Activated B cell treated with CpG ODN at 0.5 μM for 24 hours (primary cell): Measurements from ENCODE around the gene ACAN. TPM values are rescaled to one million over a fixed set of nuclear protein-coding genes. Genes with fewer than 3 reads are reported as not detected.

Source experiments
- ATAC-seq: fragments of 200-7000 bp; cut with Tn5 transposase; one replicate; pipeline ENCODE4 v1.10.0; 2021; ENCODE audit warnings: low read depth, mild to moderate bottlenecking, moderate library complexity
- CTCF ChIA-PET: fragments of 350-600 bp; sonication (Branson Sonifier 250); formaldehyde crosslinking; loops from one replicate; lab custom pipeline; 2021; ENCODE audit warnings: antibody characterized with exemption; lab: Charles Lee
- POLR2A ChIA-PET: fragments of 350-600 bp; sonication (Branson Sonifier 250); formaldehyde crosslinking; loops from one replicate; lab custom pipeline; 2021; ENCODE audit warnings: antibody characterized with exemption; lab: Charles Lee
- DNase-seq: peaks from one replicate; pipeline ENCODE4 v3.0.0; 2022
- H3K27ac Mint-ChIP-seq: one replicate; pipeline ENCODE4 v1.8.0; 2020; ENCODE audit warnings: mixed read lengths
- H3K27me3 Mint-ChIP-seq: one replicate; pipeline ENCODE4 v1.8.0; 2021; ENCODE audit warnings: mixed read lengths
- H3K36me3 Mint-ChIP-seq: one replicate; pipeline ENCODE4 v1.8.0; 2021; ENCODE audit warnings: low read depth, mixed read lengths
- H3K4me1 Mint-ChIP-seq: one replicate; pipeline ENCODE4 v1.8.0; 2021; ENCODE audit warnings: mixed read lengths
- H3K4me3 Mint-ChIP-seq: one replicate; pipeline ENCODE4 v1.8.0; 2020; ENCODE audit warnings: mild to moderate bottlenecking, mixed read lengths
- H3K9me3 Mint-ChIP-seq: one replicate; pipeline ENCODE4 v1.8.0; 2020; ENCODE audit warnings: mixed read lengths
- intact Hi-C: fragments of 100-400 bp; cut with micrococcal nuclease; formaldehyde crosslinking; loops from one replicate; pipeline ENCODE4 v1.15.1; 2024
- total RNA-seq: library from RNA; stranded (reverse); gene quantifications from 2 replicates; pipeline ENCODE4 v1.2.3, GENCODE V29; 2022
- TF ChIP-seq, protein P1 (sequence below): fragments of 200-600 bp; IDR thresholded peaks from one replicate; pipeline ENCODE4 v1.8.0; 2022; ENCODE audit warnings: antibody characterized with exemption, mild to moderate bottlenecking

ACAN gene
- total RNA-seq, 1 donor from 2014 or later: not detected

DNA sequence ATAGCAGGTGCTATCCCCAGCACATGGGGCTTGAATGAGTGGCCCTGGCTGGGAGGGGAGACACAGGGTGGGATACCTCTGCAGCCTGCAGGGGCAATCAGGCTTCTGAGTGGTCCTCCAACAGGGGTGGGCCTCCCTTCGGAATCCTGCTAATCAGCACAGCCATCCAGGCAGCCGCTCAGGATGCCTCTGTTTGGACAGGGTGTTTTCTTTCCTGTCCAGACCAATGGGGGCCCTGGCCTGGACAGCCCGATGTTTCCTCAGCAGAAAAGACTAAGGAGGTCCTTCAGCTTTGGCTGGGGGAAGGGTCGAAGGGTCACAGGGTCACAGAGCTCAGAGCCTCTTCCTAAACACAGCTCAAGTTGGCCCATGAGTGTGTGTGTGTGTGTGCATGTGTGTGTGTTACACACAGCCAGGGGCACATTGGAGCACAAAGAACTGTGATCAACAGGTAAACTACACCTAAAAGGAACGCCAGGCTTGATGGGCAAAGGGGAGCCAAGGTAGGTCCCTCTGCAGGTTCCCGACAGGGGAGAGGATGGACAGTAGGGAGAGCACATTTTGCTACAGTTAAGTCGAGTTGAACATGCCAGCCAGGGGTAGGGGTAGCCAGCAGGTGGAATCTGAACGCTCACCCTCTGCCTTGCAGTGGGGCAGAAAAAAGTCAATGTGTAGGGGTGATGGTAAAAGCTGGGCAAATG lies 93.2 kb downstream of the ACAN start:
- no peaks in the 10 kb centered on the region for H3K36me3 Mint-ChIP-seq

DNA sequence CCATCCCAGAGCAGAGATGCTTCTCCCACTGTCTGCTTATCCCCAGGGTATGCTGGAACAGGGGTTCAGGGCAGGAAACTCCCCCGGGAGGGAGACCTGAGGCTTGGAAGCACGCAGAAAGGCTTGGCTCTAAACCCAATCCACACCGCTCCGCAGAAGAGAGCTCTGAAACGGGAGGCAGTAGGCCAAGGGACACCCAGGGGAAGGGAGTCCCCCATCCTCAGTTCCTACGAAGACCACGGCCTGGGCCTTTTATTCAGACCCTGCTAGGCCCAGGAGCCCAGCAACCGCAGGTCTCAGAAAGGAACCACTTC lies 93.9 kb downstream of the ACAN start:
- Mint-ChIP-seq H3K4me1 (peaks cover 16% of the 10 kb centered on the region), H3K27me3 (peaks cover 6% of the 10 kb centered on the region), H3K4me3 (no peak overlapping the region), H3K36me3 (no peaks in the 10 kb centered on the region), H3K27ac (no peak overlapping the region), H3K9me3 (no peaks in the 10 kb centered on the region)
- DNase-seq (no peak), ATAC-seq (no peak)
- TF ChIP-seq, protein P1, sequence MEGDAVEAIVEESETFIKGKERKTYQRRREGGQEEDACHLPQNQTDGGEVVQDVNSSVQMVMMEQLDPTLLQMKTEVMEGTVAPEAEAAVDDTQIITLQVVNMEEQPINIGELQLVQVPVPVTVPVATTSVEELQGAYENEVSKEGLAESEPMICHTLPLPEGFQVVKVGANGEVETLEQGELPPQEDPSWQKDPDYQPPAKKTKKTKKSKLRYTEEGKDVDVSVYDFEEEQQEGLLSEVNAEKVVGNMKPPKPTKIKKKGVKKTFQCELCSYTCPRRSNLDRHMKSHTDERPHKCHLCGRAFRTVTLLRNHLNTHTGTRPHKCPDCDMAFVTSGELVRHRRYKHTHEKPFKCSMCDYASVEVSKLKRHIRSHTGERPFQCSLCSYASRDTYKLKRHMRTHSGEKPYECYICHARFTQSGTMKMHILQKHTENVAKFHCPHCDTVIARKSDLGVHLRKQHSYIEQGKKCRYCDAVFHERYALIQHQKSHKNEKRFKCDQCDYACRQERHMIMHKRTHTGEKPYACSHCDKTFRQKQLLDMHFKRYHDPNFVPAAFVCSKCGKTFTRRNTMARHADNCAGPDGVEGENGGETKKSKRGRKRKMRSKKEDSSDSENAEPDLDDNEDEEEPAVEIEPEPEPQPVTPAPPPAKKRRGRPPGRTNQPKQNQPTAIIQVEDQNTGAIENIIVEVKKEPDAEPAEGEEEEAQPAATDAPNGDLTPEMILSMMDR: no peak
- CTCF ChIA-PET: interaction anchor here (1.0 kb wide), 1 partner anchor 272 kb away, joined by 4 read pairs; no protein-coding TSS in a partner anchor
- intact Hi-C loops: loop anchor here (5.0 kb wide), 1 partner anchor 430 kb away; the partner anchor contains the start of genes MRPL46 and MRPS11
- POLR2A ChIA-PET: no interaction called here

More for the DNA sequence above, 93.2 kb downstream of the ACAN start:
- CTCF ChIA-PET: interaction anchor here (1.0 kb wide), 1 partner anchor 272 kb away, joined by 4 read pairs; no protein-coding TSS in a partner anchor
- TF ChIP-seq, protein P1: no peak
- peaks cover 6% of the 10 kb centered on the region for H3K27me3 Mint-ChIP-seq
- no peaks in the 10 kb centered on the region for H3K9me3 Mint-ChIP-seq
- intact Hi-C loops: loop anchor here (5.0 kb wide), 1 partner anchor 429 kb away; the partner anchor contains the start of genes MRPL46 and MRPS11
- H3K27ac Mint-ChIP-seq: no peak overlapping the region
- peaks cover 16% of the 10 kb centered on the region for H3K4me1 Mint-ChIP-seq
- DNase-seq (no peak), ATAC-seq (no peak)
- POLR2A ChIA-PET: no interaction called here
- H3K4me3 Mint-ChIP-seq: no peak overlapping the region

DNA sequence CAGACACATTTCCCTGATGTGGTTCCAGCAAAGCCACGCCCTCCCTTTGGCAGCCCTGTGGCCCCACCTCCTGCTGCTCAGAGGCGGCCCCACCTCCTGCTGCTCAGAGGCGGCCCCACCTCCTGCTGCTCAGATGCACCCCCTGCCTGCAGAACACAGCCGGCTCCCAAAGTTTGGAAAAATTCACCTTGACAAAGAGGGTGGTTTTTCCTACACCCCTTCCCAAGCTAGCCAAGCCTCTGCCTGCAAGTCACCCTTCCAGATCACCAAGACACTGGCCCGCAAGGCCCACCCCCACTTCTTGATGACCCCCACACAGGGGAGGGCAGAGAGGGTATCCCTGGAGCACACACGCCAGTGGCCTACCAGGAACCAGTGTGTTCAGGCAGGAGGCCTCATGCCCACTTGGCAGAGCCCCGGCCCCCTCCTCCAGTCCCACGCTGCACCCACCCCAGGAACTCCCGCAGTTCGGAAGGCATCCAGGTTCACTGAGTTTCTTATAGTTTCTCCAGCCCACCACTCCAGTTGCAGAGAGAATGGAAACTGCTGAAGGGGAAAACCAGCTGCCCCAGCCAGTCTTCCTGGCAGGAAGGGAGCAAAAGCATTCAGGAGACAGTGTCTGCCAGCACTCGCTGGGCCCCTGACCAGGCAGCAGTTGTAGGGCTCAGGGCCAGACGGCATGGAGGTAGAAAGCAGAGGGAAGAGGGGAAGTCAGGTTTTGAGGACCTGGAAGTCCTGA lies 94.4 kb downstream of the ACAN start:
- H3K4me3 Mint-ChIP-seq: no peak overlapping the region
- no peak overlapping the region for H3K27ac Mint-ChIP-seq
- ChIA-PET POLR2A (no interaction called here), CTCF (interaction anchor here (1.0 kb wide), 1 partner anchor 273 kb away, joined by 4 read pairs; no protein-coding TSS in a partner anchor)
- intact Hi-C loops: loop anchor here (5.0 kb wide), 1 partner anchor 430 kb away; the partner anchor contains the start of genes MRPL46 and MRPS11
- DNase-seq (no peak), ATAC-seq (peak; percentile 74)
- H3K4me1 Mint-ChIP-seq: peaks cover 16% of the 10 kb centered on the region
- TF ChIP-seq, protein P1: no peak
- no peaks in the 10 kb centered on the region for H3K9me3 Mint-ChIP-seq
- H3K36me3 Mint-ChIP-seq: no peaks in the 10 kb centered on the region
- peaks cover 6% of the 10 kb centered on the region for H3K27me3 Mint-ChIP-seq

DNA sequence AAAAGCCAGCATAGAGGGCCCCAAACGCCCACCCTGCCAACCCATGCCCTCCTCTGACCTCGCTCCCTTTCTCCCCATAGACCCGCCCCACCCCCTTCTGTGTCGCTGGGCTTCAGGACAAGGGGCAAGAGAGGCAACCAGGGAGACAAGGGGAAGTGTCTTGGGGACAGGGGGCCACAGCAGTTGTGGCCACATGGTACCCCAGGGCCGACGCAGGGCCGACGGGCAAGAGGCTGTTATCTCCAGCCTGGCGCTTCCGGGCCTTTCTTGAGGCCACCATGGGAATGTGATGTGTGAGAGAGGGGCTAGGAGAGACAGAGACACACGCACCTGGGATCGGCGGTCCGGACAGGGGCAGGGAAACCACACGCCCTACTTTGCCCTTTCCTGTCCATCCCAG lies 95.5 kb downstream of the ACAN start:
- H3K4me3 Mint-ChIP-seq: no peak overlapping the region
- POLR2A ChIA-PET: no interaction called here

More for the DNA sequence above, 95.5 kb downstream of the ACAN start:
- Mint-ChIP-seq H3K9me3 (no peaks in the 10 kb centered on the region), H3K4me1 (peaks cover 16% of the 10 kb centered on the region), H3K27me3 (peaks cover 3% of the 10 kb centered on the region), H3K27ac (no peak overlapping the region), H3K36me3 (no peaks in the 10 kb centered on the region)
- ATAC-seq: no peak
- intact Hi-C loops: loop anchor here (5.0 kb wide), 1 partner anchor 431 kb away; the partner anchor contains the start of genes MRPL46 and MRPS11
- CTCF ChIA-PET: no interaction called here
- DNase-seq: no peak
- TF ChIP-seq, protein P1: no peak
